Upper lobe of left lung (tissue), 6 donors: Measurements from ENCODE around the gene PLS1. TPM values are rescaled to one million over a fixed set of nuclear protein-coding genes. Genes with fewer than 3 reads are reported as not detected.

Source experiments
- ATAC-seq, 2 donors: fragments of 200-7000 bp; cut with Tn5 transposase; one replicate each; pipeline ENCODE4 v1.9.1; 2022; ENCODE audit warnings: mild to moderate bottlenecking in 2 of 2, moderate library complexity in 2 of 2; ENCODE audit not compliant: low FRiP score in 2 of 2
- DNase-seq, 2 donors: peaks; one replicate each; pipeline ENCODE4 v3.0.0-alpha.2; 2019 to 2020
- H3K27ac ChIP-seq, 4 donors: fragments of 200-600 bp; sonication (generic); one replicate each; pipeline ENCODE4 v1.5.1; 2016 to 2019
- H3K27me3 ChIP-seq, 4 donors: fragments of 200-600 bp; sonication (generic); one replicate each; pipeline ENCODE4 v1.5.1; 2017 to 2019
- H3K36me3 ChIP-seq, 4 donors: fragments of 200-600 bp; sonication (generic); one replicate each; pipeline ENCODE4 v1.5.1; 2016 to 2019
- H3K4me1 ChIP-seq, 4 donors: fragments of 200-600 bp; sonication (generic); one replicate each; pipeline ENCODE4 v1.5.1; 2018 to 2019
- H3K4me3 ChIP-seq, 4 donors: fragments of 200-600 bp; sonication (generic); one replicate each; pipeline ENCODE4 v1.5.1; 2017 to 2019; ENCODE audit warnings: mild to moderate bottlenecking in 2 of 4, moderate library complexity in 1 of 4
- H3K9me3 ChIP-seq, 4 donors: fragments of 200-600 bp; sonication (generic); one replicate each; pipeline ENCODE4 v1.5.1; 2018 to 2019
- EP300 ChIP-seq, 4 donors: sonication (generic); formaldehyde crosslinking; IDR thresholded peaks; one replicate each; pipeline ENCODE4 v1.5.1; 2017; ENCODE audit warnings: antibody characterized with exemption in 4 of 4, control low read depth in 2 of 4
- POLR2A ChIP-seq, 4 donors: fragments of 450-650 bp; IDR thresholded peaks; one replicate each; pipeline ENCODE4 v1.5.1; 2016 to 2017; ENCODE audit warnings: antibody characterized with exemption in 4 of 4, mild to moderate bottlenecking in 2 of 4
- POLR2AphosphoS5 ChIP-seq, 2 donors: sonication (generic); formaldehyde crosslinking; IDR thresholded peaks; one replicate each; pipeline ENCODE4 v1.5.1; 2017; ENCODE audit warnings: antibody characterized with exemption in 2 of 2
- WGBS, 2 donors: methylation state at CpG; one replicate each; pipeline ENCODE4 v1.1.5; 2017 to 2018; 5-methylcytosine and 5-hydroxymethylcytosine counted together
- total RNA-seq, 6 donors: library from RNA; depleted of rRNA in 4 of 6; stranded (reverse); fragments of >200 nt in 4 of 6; gene quantifications; one replicate each; pipeline versions ENCODE4 v1.1.0 to v1.2.1, GENCODE V29; 2016 to 2021
- TF ChIP-seq, protein P1 (sequence below), 6 experiments: fragments of 450-650 bp in 4 of 6; fragments of 200-600 bp in 2 of 6; sonication (generic) in 2 of 6; IDR thresholded peaks; one replicate each; pipeline ENCODE4 v1.5.1; 2016 to 2019; ENCODE audit warnings: antibody characterized with exemption in 6 of 6
- donor health status: DM: no; HTN: no; CAD: no; lungs with moderate emphysema.
- donor health status: DM: no; HTN: yes; CAD: no; lungs with severe emphysema.

The PLS1 gene
- total RNA-seq, 6 donors from 2014 or later: 7.3 to 52.3 (median 21.7) TPM

DNA sequence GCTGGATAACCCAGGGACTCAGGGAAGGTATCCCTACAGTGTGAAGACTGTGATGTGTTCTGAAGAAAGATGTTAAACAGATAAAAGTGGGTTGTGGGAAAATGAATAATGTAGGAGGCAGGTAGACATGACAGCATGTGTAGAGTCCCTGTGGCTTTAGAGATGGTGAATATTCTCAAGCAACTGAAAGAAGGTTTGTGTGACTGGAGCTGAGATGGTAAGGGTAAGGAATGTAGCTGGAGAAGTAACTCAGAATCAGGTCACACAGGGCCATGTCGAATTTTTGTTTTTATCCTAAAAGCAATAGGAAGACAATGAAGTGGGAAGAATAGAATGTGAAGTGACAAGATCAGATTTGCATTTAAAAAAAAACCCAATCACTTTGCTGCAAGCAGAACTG, 73.9 kb downstream of the PLS1 start:
- no peak for ATAC-seq
- 38 to 40% methylated on average over 1 of the region's 1 CpG for WGBS, 2 donors
- H3K4me1 ChIP-seq: no peaks in the 10 kb centered on the region
- no peaks in the 10 kb centered on the region for H3K27me3 ChIP-seq
- no peak overlapping the region for H3K27ac ChIP-seq
- DNase-seq: no peak
- H3K36me3 ChIP-seq: no peaks in the 10 kb centered on the region
- TF ChIP-seq POLR2A (IDR thresholded peaks at IDR 0.05) (no peak), EP300 (IDR thresholded peaks at IDR 0.05) (no peak), POLR2AphosphoS5 (IDR thresholded peaks at IDR 0.05) (no peak)
- TF ChIP-seq, protein P1, sequence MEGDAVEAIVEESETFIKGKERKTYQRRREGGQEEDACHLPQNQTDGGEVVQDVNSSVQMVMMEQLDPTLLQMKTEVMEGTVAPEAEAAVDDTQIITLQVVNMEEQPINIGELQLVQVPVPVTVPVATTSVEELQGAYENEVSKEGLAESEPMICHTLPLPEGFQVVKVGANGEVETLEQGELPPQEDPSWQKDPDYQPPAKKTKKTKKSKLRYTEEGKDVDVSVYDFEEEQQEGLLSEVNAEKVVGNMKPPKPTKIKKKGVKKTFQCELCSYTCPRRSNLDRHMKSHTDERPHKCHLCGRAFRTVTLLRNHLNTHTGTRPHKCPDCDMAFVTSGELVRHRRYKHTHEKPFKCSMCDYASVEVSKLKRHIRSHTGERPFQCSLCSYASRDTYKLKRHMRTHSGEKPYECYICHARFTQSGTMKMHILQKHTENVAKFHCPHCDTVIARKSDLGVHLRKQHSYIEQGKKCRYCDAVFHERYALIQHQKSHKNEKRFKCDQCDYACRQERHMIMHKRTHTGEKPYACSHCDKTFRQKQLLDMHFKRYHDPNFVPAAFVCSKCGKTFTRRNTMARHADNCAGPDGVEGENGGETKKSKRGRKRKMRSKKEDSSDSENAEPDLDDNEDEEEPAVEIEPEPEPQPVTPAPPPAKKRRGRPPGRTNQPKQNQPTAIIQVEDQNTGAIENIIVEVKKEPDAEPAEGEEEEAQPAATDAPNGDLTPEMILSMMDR (IDR thresholded peaks at IDR 0.05): no peak
- H3K9me3 ChIP-seq: no peaks in the 10 kb centered on the region
- no peak overlapping the region for H3K4me3 ChIP-seq

DNA sequence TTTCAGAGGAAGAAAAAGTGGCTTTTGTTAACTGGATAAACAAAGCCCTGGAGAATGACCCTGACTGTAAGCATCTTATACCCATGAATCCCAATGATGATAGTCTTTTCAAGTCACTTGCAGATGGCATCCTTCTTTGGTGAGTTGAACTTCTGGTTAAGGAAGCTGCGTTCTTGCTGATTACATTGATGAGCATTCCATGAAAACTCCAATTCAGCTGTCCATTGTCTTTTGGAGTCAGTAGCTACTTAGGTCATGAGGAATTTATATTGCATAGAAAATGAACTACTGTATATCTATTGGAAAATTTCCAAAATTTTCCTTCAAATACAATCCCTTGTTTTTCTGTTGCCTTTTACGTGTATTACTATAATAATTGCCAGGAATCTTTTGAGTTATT, 80.0 kb downstream of the PLS1 start:
- H3K27ac ChIP-seq: no peak overlapping the region
- no peaks in the 10 kb centered on the region for H3K9me3 ChIP-seq
- DNase-seq (no peak), ATAC-seq (no peak)
- 68 to 75% methylated on average over 2 of the region's 2 CpGs for WGBS, 2 donors
- H3K36me3 ChIP-seq: no peaks in the 10 kb centered on the region
- TF ChIP-seq, protein P1 (IDR thresholded peaks at IDR 0.05): no peak
- no peak for TF ChIP-seq EP300 (IDR thresholded peaks at IDR 0.05)
- TF ChIP-seq POLR2AphosphoS5 (IDR thresholded peaks at IDR 0.05): no peak
- TF ChIP-seq POLR2A (IDR thresholded peaks at IDR 0.05): no peak
- H3K4me3 ChIP-seq: no peak overlapping the region
- no peaks in the 10 kb centered on the region for H3K4me1 ChIP-seq
- H3K27me3 ChIP-seq: no peaks in the 10 kb centered on the region

DNA sequence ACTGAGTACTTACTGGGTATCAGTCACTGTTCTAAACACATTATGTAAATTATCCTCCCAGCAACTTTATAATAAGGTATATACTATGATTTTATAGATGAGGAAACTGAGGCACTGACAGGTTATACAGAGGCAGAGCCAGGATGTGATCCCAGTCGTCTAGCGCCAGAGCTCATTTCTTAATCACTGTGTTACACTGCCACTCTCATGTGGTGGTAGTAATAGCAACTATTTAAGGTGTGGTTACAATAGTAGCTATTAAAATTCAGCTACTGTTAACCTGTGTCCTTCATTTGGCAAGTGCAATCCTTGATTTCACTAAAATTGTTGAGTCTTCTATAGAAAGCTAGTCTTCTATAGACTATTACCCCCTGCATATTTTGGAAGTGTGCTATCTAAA, 84.5 kb downstream of the PLS1 start:
- Histone ChIP-seq H3K4me1 (no peaks in the 10 kb centered on the region), H3K27ac (no peak overlapping the region), H3K4me3 (no peak overlapping the region), H3K27me3 (no peaks in the 10 kb centered on the region), H3K9me3 (no peaks in the 10 kb centered on the region), H3K36me3 (no peaks in the 10 kb centered on the region)
- TF ChIP-seq, protein P1 (IDR thresholded peaks at IDR 0.05): peak in 2 of 6 experiments; percentile 9
- no peak for TF ChIP-seq POLR2AphosphoS5 (IDR thresholded peaks at IDR 0.05)
- 78 to 87% methylated on average over 2 of the region's 2 CpGs for WGBS, 2 donors
- DNase-seq: no peak
- ATAC-seq: no peak

DNA sequence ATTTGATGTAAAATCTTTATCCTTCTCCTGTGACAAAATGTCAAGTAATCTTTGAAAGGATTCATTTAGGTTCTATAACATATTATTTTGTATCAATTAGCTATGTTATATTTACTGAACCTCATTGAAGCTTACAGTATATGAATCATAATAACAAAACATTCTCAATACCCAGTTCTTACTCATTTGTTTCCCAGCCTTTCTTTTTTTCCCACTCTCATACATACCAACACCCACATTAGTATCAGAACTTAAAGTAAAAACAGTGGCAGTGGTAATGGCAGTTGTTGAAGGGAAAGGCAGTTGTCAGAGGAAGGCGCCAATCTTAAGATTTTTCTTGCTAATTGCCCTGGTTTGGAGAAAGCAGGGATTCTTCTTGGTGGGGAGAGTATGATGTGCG, 94.4 kb downstream of the PLS1 start:
- 94 to 96% methylated on average over 2 of the region's 2 CpGs for WGBS, 2 donors
- no peak for TF ChIP-seq POLR2A (IDR thresholded peaks at IDR 0.05)
- TF ChIP-seq, protein P1 (IDR thresholded peaks at IDR 0.05): no peak
- no peak for TF ChIP-seq POLR2AphosphoS5 (IDR thresholded peaks at IDR 0.05)
- no peak for TF ChIP-seq EP300 (IDR thresholded peaks at IDR 0.05)
- Histone ChIP-seq H3K36me3 (no peaks in the 10 kb centered on the region), H3K27me3 (no peaks in the 10 kb centered on the region), H3K4me1 (no peaks in the 10 kb centered on the region), H3K4me3 (no peak overlapping the region), H3K9me3 (no peaks in the 10 kb centered on the region), H3K27ac (no peak overlapping the region)
- DNase-seq: no peak
- no peak for ATAC-seq

DNA sequence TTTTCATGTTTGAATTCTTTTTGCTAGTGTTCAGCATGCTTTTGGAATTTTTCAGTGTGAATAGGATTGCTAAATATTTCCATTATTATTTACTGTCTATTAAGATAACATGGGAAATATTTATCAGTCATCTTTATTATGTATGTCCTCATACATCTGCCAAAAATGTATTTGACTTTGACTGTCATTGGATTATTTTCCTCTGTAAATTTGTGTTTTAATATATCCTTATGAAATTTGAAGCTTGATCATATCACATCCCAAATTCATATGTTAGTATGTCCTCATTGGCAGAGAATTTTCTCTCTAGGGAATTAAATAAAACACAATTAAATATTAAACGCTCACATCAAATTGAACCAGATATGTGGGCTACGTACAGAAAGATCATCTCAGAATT, 95.3 kb downstream of the PLS1 start:
- 88 to 90% methylated on average over 2 of the region's 2 CpGs for WGBS, 2 donors
- TF ChIP-seq POLR2A (IDR thresholded peaks at IDR 0.05) (no peak), EP300 (IDR thresholded peaks at IDR 0.05) (no peak), POLR2AphosphoS5 (IDR thresholded peaks at IDR 0.05) (no peak)
- TF ChIP-seq, protein P1 (IDR thresholded peaks at IDR 0.05): no peak
- DNase-seq (no peak), ATAC-seq (no peak)
- Histone ChIP-seq H3K4me3 (no peak overlapping the region), H3K4me1 (no peaks in the 10 kb centered on the region), H3K27ac (no peak overlapping the region), H3K9me3 (no peaks in the 10 kb centered on the region), H3K27me3 (no peaks in the 10 kb centered on the region), H3K36me3 (no peaks in the 10 kb centered on the region)
